ENCODE results near the gene BATF2.

DNA sequence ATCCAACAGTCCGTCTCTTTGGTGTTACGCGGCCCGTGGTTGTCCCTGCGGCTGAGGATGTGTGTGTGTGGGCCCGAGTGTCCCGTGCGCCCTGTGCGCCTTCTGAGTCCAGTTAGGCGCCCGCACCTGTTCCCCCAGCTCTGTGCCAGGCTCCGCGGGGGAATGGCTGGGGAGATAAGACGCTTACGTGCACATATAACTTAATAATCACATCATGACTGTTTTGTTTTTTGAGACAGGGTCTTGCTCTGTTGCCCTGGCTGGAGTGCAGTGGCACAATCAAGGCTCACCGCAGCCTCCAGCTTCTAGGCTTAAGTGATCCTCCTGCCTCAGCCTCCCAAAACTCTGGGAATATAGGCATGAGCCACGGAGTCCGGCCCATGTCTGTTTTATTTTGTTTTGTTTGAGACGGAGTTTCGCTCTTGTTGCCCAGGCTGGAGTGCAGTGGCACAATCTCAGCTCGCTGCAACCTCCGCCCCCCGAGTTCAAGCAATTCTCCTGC lies 18.0 kb upstream of the BATF2 start:
- TF ChIP-seq, protein P1, sequence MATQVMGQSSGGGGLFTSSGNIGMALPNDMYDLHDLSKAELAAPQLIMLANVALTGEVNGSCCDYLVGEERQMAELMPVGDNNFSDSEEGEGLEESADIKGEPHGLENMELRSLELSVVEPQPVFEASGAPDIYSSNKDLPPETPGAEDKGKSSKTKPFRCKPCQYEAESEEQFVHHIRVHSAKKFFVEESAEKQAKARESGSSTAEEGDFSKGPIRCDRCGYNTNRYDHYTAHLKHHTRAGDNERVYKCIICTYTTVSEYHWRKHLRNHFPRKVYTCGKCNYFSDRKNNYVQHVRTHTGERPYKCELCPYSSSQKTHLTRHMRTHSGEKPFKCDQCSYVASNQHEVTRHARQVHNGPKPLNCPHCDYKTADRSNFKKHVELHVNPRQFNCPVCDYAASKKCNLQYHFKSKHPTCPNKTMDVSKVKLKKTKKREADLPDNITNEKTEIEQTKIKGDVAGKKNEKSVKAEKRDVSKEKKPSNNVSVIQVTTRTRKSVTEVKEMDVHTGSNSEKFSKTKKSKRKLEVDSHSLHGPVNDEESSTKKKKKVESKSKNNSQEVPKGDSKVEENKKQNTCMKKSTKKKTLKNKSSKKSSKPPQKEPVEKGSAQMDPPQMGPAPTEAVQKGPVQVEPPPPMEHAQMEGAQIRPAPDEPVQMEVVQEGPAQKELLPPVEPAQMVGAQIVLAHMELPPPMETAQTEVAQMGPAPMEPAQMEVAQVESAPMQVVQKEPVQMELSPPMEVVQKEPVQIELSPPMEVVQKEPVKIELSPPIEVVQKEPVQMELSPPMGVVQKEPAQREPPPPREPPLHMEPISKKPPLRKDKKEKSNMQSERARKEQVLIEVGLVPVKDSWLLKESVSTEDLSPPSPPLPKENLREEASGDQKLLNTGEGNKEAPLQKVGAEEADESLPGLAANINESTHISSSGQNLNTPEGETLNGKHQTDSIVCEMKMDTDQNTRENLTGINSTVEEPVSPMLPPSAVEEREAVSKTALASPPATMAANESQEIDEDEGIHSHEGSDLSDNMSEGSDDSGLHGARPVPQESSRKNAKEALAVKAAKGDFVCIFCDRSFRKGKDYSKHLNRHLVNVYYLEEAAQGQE (IDR thresholded peaks at IDR 0.05; ENCODE audit: insufficient replicate concordance, low read depth) = no peak
- TF ChIP-seq, protein P2, sequence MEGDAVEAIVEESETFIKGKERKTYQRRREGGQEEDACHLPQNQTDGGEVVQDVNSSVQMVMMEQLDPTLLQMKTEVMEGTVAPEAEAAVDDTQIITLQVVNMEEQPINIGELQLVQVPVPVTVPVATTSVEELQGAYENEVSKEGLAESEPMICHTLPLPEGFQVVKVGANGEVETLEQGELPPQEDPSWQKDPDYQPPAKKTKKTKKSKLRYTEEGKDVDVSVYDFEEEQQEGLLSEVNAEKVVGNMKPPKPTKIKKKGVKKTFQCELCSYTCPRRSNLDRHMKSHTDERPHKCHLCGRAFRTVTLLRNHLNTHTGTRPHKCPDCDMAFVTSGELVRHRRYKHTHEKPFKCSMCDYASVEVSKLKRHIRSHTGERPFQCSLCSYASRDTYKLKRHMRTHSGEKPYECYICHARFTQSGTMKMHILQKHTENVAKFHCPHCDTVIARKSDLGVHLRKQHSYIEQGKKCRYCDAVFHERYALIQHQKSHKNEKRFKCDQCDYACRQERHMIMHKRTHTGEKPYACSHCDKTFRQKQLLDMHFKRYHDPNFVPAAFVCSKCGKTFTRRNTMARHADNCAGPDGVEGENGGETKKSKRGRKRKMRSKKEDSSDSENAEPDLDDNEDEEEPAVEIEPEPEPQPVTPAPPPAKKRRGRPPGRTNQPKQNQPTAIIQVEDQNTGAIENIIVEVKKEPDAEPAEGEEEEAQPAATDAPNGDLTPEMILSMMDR (IDR thresholded peaks at IDR 0.05; ENCODE audit: insufficient read depth, low read length) = no peak
